ENCODE data around the gene PMM1.

DNA sequence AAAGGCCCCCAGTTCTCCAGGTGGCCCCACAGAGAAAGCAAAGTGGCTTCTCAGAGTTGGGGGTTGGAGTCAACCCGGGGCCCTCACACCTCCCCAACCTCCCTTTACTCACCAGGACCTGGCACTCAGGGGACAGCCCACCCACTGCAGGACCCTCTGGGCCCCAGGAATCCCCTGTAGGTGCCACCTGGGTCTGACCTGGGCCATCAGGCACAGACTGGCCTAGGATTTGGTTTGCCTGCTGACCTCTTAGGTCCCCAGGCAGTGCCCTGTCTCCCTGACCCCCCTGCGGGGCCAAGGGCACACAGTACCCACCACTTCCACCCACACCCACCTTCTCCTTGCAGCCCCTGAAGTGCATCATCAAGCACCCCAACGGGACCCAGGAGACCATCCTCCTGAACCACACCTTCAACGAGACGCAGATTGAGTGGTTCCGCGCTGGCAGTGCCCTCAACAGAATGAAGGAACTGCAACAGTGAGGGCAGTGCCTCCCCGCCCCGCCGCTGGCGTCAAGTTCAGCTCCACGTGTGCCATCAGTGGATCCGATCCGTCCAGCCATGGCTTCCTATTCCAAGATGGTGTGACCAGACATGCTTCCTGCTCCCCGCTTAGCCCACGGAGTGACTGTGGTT is 61.4 kb downstream of the PMM1 start:
- TF ChIP-seq, protein P1, sequence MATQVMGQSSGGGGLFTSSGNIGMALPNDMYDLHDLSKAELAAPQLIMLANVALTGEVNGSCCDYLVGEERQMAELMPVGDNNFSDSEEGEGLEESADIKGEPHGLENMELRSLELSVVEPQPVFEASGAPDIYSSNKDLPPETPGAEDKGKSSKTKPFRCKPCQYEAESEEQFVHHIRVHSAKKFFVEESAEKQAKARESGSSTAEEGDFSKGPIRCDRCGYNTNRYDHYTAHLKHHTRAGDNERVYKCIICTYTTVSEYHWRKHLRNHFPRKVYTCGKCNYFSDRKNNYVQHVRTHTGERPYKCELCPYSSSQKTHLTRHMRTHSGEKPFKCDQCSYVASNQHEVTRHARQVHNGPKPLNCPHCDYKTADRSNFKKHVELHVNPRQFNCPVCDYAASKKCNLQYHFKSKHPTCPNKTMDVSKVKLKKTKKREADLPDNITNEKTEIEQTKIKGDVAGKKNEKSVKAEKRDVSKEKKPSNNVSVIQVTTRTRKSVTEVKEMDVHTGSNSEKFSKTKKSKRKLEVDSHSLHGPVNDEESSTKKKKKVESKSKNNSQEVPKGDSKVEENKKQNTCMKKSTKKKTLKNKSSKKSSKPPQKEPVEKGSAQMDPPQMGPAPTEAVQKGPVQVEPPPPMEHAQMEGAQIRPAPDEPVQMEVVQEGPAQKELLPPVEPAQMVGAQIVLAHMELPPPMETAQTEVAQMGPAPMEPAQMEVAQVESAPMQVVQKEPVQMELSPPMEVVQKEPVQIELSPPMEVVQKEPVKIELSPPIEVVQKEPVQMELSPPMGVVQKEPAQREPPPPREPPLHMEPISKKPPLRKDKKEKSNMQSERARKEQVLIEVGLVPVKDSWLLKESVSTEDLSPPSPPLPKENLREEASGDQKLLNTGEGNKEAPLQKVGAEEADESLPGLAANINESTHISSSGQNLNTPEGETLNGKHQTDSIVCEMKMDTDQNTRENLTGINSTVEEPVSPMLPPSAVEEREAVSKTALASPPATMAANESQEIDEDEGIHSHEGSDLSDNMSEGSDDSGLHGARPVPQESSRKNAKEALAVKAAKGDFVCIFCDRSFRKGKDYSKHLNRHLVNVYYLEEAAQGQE (IDR thresholded peaks at IDR 0.05; ENCODE audit: low read depth, low read length), result no peak
- TF ChIP-seq RAD21 (IDR thresholded peaks at IDR 0.05; ENCODE audit: low read length), result no peak
- TF ChIP-seq SIN3A (IDR thresholded peaks at IDR 0.05; ENCODE audit: borderline replicate concordance, low read depth, low read length), result no peak
- no peak for TF ChIP-seq FOXM1 (IDR thresholded peaks at IDR 0.05; ENCODE audit: low read depth)
- no peak for TF ChIP-seq EZH2phosphoT487 (IDR thresholded peaks at IDR 0.05; ENCODE audit: borderline replicate concordance, low read depth)
- TF ChIP-seq, protein P2, sequence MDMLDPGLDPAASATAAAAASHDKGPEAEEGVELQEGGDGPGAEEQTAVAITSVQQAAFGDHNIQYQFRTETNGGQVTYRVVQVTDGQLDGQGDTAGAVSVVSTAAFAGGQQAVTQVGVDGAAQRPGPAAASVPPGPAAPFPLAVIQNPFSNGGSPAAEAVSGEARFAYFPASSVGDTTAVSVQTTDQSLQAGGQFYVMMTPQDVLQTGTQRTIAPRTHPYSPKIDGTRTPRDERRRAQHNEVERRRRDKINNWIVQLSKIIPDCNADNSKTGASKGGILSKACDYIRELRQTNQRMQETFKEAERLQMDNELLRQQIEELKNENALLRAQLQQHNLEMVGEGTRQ (IDR thresholded peaks at IDR 0.05; ENCODE audit: borderline replicate concordance, low read depth, low read length), result no peak
- no peak for TF ChIP-seq YY1 (IDR thresholded peaks at IDR 0.05; ENCODE audit: low read depth)
- no peak for TF ChIP-seq EP300 (IDR thresholded peaks at IDR 0.05; ENCODE audit: borderline replicate concordance in 1 of 2, low read depth in 1 of 2, low read length in 1 of 2)
- TF ChIP-seq, protein P3, sequence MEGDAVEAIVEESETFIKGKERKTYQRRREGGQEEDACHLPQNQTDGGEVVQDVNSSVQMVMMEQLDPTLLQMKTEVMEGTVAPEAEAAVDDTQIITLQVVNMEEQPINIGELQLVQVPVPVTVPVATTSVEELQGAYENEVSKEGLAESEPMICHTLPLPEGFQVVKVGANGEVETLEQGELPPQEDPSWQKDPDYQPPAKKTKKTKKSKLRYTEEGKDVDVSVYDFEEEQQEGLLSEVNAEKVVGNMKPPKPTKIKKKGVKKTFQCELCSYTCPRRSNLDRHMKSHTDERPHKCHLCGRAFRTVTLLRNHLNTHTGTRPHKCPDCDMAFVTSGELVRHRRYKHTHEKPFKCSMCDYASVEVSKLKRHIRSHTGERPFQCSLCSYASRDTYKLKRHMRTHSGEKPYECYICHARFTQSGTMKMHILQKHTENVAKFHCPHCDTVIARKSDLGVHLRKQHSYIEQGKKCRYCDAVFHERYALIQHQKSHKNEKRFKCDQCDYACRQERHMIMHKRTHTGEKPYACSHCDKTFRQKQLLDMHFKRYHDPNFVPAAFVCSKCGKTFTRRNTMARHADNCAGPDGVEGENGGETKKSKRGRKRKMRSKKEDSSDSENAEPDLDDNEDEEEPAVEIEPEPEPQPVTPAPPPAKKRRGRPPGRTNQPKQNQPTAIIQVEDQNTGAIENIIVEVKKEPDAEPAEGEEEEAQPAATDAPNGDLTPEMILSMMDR (IDR thresholded peaks at IDR 0.05), result no peak
- TF ChIP-seq NRF1 (IDR thresholded peaks at IDR 0.05; ENCODE audit: low read depth, low read length), result no peak
- TF ChIP-seq, protein P4, sequence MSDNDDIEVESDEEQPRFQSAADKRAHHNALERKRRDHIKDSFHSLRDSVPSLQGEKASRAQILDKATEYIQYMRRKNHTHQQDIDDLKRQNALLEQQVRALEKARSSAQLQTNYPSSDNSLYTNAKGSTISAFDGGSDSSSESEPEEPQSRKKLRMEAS (IDR thresholded peaks at IDR 0.05; ENCODE audit: low read depth), result no peak

All from SK-N-SH (cell line).